HepG2 (cell line): Measurements from ENCODE around the gene C1QTNF9. TPM values are rescaled to one million over a fixed set of nuclear protein-coding genes. Genes with fewer than 3 reads are reported as not detected.

ENCODE experiments used
- ATAC-seq: fragments of 200-7000 bp; cut with Tn5 transposase; 3 replicates; pipeline ENCODE4 v1.9.1; 2020; ENCODE audit warnings: mild to moderate bottlenecking, moderate library complexity
- BruUV-seq: library from RNA; stranded (reverse); fragments of 400-500 nt; replicated peaks from 2 replicates; lab custom pipeline; 2021; lab: Mats Ljungman, UMichigan
- CTCF ChIA-PET: fragments of 300-600 bp; formaldehyde crosslinking; extraction: SDS; loops from one replicate; lab custom pipeline; 2021; ENCODE audit warnings: low total read pairs, inconsistent platforms, low intra/inter-chr PET ratio; lab: Yijun Ruan, JAX
- POLR2A ChIA-PET: fragments of 350-600 bp; sonication (Branson Sonifier 250); formaldehyde crosslinking; loops from one replicate; lab custom pipeline; 2020; ENCODE audit warnings: antibody characterized with exemption, inconsistent platforms; lab: Yijun Ruan, JAX
- DNase-seq: peaks from one replicate; pipeline ENCODE4 v3.0.0-alpha.2; 2015; ENCODE audit warnings: low spot score
- FAIRE-seq: peaks from 3 replicates; lab custom pipeline; 2011; peaks lifted over from hg19 to GRCh38; lab: Jason Lieb, UNC
- H2AFZ ChIP-seq: one replicate; pipeline ENCODE4 v1.6.1; 2011; ENCODE audit warnings: low read length, inconsistent platforms
- H3K27ac ChIP-seq: fragments of 300-600 bp; 3 replicates; pipeline ENCODE4 v1.8.0; 2011; ENCODE audit warnings: mixed run types, mild to moderate bottlenecking, mixed read lengths, low read length, inconsistent platforms; ENCODE audit not compliant: insufficient read depth; ENCODE audit errors: extremely low read length
- H3K27me3 ChIP-seq, 2 experiments: fragments of 200-600 bp in 1 of 2; 2 replicates in 1 of 2; 3 replicates in 1 of 2; pipeline versions ENCODE4 v1.6.0 to v1.8.0; 2011; ENCODE audit warnings: low read length in 2 of 2, mild to moderate bottlenecking in 2 of 2, moderate library complexity in 2 of 2, inconsistent platforms in 1 of 2; ENCODE audit not compliant: insufficient read depth in 2 of 2, control insufficient read depth in 1 of 2
- H3K36me3 ChIP-seq, 2 experiments: fragments of 200-600 bp in 1 of 2; replicated peaks in 1 of 2; 2 replicates in 1 of 2; 3 replicates in 1 of 2; pipeline versions ENCODE4 v1.5.1 to v1.8.0; 2011; ENCODE audit warnings: low read length in 2 of 2, inconsistent platforms in 1 of 2; ENCODE audit not compliant: insufficient read depth in 2 of 2, control insufficient read depth in 1 of 2
- H3K4me1 ChIP-seq: 2 replicates; pipeline ENCODE4 v1.5.1; 2012; ENCODE audit warnings: low read length, inconsistent platforms; ENCODE audit not compliant: insufficient read depth
- H3K4me2 ChIP-seq: 2 replicates; pipeline ENCODE4 v1.6.0; 2011; ENCODE audit warnings: low read depth, low read length, inconsistent platforms
- H3K4me3 ChIP-seq, 3 experiments: fragments of 200-600 bp in 1 of 3; sonication (generic), shearing (Covaris generic) in 1 of 3; replicated peaks in 1 of 3; 2 replicates each; pipeline ENCODE4 v1.5.1; 2011 to 2016; ENCODE audit warnings: low read length in 3 of 3, inconsistent platforms in 2 of 3, low read depth in 2 of 3, mild to moderate bottlenecking in 2 of 3, control low read depth in 1 of 3, mixed read lengths in 1 of 3; ENCODE audit not compliant: insufficient read depth in 1 of 3
- H3K79me2 ChIP-seq: one replicate; pipeline ENCODE4 v1.6.1; 2011; ENCODE audit warnings: low read length, inconsistent platforms; ENCODE audit not compliant: insufficient read depth
- H3K9ac ChIP-seq: 2 replicates; pipeline ENCODE4 v1.6.0; 2011; ENCODE audit warnings: mild to moderate bottlenecking, low read depth, low read length, inconsistent platforms; ENCODE audit not compliant: insufficient read depth
- H3K9me3 ChIP-seq: 2 replicates; pipeline ENCODE4 v1.5.1; 2012; ENCODE audit warnings: mild to moderate bottlenecking, low read length
- H4K20me1 ChIP-seq: 2 replicates; pipeline ENCODE4 v1.6.0; 2011; ENCODE audit warnings: inconsistent platforms, mild to moderate bottlenecking, low read length, moderate library complexity; ENCODE audit not compliant: insufficient read depth
- HMGA1 ChIP-seq: sonication (generic); formaldehyde crosslinking; conservative IDR thresholded peaks from 2 replicates; pipeline ENCODE4 v1.4.0; 2020; ENCODE audit warnings: missing genetic modification reagents
- HNF4A ChIP-seq: sonication (generic); formaldehyde crosslinking; IDR thresholded peaks from 2 replicates; pipeline ENCODE4 v1.4.0; 2020; ENCODE audit warnings: missing genetic modification reagents
- KLF13 ChIP-seq: sonication (generic); formaldehyde crosslinking; IDR thresholded peaks from 2 replicates; pipeline ENCODE4 v1.4.0; 2020; ENCODE audit warnings: mild to moderate bottlenecking, missing genetic modification reagents
- NR2F1 ChIP-seq, 2 experiments: fragments of 450-650 bp in 1 of 2; formaldehyde crosslinking in 1 of 2; IDR thresholded peaks; 2 replicates each; pipeline versions ENCODE4 v1.5.0 to v1.6.1; 2016 to 2020; ENCODE audit warnings: mild to moderate bottlenecking in 1 of 2, missing compliant biosample characterization in 1 of 2, missing genetic modification reagents in 1 of 2, moderate library complexity in 1 of 2
- ZNF263 ChIP-seq: sonication (generic); formaldehyde crosslinking; IDR thresholded peaks from 2 replicates; pipeline ENCODE4 v1.4.0; 2020; ENCODE audit warnings: missing genetic modification reagents
- ZNF367 ChIP-seq: sonication (generic); formaldehyde crosslinking; IDR thresholded peaks from 2 replicates; pipeline ENCODE4 v1.4.0; 2020; ENCODE audit warnings: missing genetic modification reagents, borderline replicate concordance
- ZNF460 ChIP-seq: sonication (generic); formaldehyde crosslinking; IDR thresholded peaks from 2 replicates; pipeline ENCODE4 v1.5.1; 2020; ENCODE audit warnings: missing genetic modification reagents, mild to moderate bottlenecking, borderline replicate concordance
- WGBS: methylation state at CpG from one replicate; pipeline ENCODE4 v1.1.6; 2017; ENCODE audit warnings: low lambda C conversion rate; 5-methylcytosine and 5-hydroxymethylcytosine counted together
- in situ Hi-C: cut with HindIII; loops from 2 replicates; pipeline ENCODE4 v1.10.0; 2017; ENCODE audit warnings: low pct_unique_long_range_greater_than_20kb; ENCODE audit not compliant: extremely low pct_ligation_motif_present
- intact Hi-C: fragments of 100-400 bp; cut with micrococcal nuclease; formaldehyde crosslinking; loops from one replicate; pipeline ENCODE4 v1.10.0; 2022; ENCODE audit not compliant: unreplicated experiment
- polyA plus RNA-seq, 8 experiments: library from polyadenylated mRNA; depleted of rRNA in 3 of 8; stranded (reverse) in 7 of 8; unstranded in 1 of 8; fragments of >200 nt; fragmentation: Illumina TruSeq in 4 of 8; extraction: Trizol in 4 of 8; gene quantifications; 2 replicates each; pipeline versions ENCODE4 v1.2.1 to v1.2.3, GENCODE V29; 2011 to 2016; ENCODE audit warnings: low read depth in 4 of 8, missing spikeins in 1 of 8, mixed read lengths in 1 of 8; ENCODE audit not compliant: insufficient read depth in 1 of 8
- total RNA-seq, 5 experiments: library from RNA; depleted of rRNA; stranded (reverse); fragments of >200 nt; fragmentation: Illumina TruSeq; extraction: Trizol; gene quantifications; 2 replicates each; pipeline ENCODE4 v1.2.3, GENCODE V29; 2016; ENCODE audit warnings: low read depth in 1 of 5
- TF ChIP-seq, protein P1 (sequence below): sonication (generic); formaldehyde crosslinking; IDR thresholded peaks from 2 replicates; pipeline ENCODE4 v1.5.0; 2020; ENCODE audit warnings: mild to moderate bottlenecking, missing genetic modification reagents

C1QTNF9 gene
- total and polyA plus RNA-seq, 2 of the 13 experiments (the other 11 are each of a cell fraction or from before 2014, with no cell fraction given): not detected

DNA sequence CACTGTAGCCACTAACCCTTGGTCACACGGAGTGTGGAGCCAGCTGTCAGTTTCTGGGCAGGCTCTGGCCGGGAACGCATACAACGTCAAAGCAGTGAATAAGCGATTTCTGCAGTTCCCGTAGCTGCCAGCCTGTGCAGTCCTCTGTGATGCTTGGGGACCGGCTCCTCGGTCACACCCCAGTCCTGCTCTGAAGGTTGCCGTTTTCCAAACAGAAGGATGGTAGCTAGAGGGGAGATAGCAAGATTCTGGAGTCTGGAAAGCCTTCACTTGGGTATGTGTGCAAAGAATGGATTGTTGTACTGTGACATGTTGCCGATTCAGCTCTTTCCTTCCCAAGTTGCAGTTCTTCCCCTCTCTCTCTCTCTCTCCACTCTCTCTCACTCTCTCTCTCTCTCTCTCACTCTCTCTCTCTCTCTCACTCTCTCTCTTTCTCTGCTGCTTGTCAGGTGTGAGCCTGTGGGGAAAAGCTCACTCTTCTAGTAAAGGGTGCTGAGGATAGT lies 38.7 kb upstream of the C1QTNF9 start (continued):
- TF ChIP-seq HMGA1: no peak
- peak; percentile 62 for TF ChIP-seq ZNF263 (CRISPR knock-in tag)
- TF ChIP-seq ZNF367 (CRISPR knock-in tag): no peak

DNA sequence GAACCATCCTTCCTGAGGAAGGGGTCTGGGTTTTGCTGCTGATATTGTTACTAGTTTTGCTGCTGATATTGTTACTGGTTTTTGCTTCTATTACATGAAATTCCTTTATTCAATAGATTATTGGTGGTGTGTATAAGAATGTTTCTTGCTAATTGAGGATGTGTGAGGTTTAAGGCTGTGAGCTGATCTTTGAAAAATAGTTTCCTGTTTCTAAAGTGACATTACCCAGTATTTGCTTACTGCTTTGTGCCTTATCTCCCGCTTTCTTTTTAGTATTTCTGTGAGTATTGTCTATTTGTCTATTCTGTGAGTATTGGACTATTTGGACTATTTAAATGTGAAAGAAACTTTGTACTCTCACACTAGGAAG lies 38.2 kb upstream of the C1QTNF9 start:
- CTCF ChIA-PET: no interaction called here

More for the DNA sequence above, 38.2 kb upstream of the C1QTNF9 start:
- Histone ChIP-seq H3K36me3 (peaks cover 2% of the 10 kb centered on the region in 2 experiments; a peak in 1 of 5 replicates), H3K9me3 (no peaks in the 10 kb centered on the region), H3K4me1 (peaks cover 34% of the 10 kb centered on the region), H3K27ac (peak overlapping the region; percentile 71), H4K20me1 (peaks cover 3% of the 10 kb centered on the region; the same call in 1 of the 2 replicates), H3K79me2 (peaks cover 6% of the 10 kb centered on the region), H2AFZ (no peak overlapping the region), H3K4me2 (peak overlapping the region; percentile 88), H3K9ac (peak overlapping the region; percentile 55), H3K27me3 (no peaks in the 10 kb centered on the region), H3K4me3 (peak overlapping the region; percentile 58 to 69 (median 61))
- ATAC-seq (no peak), FAIRE-seq (no peak), DNase-seq (no peak)
- WGBS: 5% methylated on average over 1 of the region's 1 CpG
- in situ Hi-C loops: no loop called here
- POLR2A ChIA-PET: interaction anchor here (1.0 kb wide), 1 partner anchor 111 kb away, joined by 3 read pairs; the partner anchor contains the start of gene SPATA13
- no TSS peak for BruUV-seq
- intact Hi-C loops: loop anchor here (1.0 kb wide), 1 partner anchor 8 kb away; no protein-coding TSS in a partner anchor
- TF ChIP-seq, protein P1, sequence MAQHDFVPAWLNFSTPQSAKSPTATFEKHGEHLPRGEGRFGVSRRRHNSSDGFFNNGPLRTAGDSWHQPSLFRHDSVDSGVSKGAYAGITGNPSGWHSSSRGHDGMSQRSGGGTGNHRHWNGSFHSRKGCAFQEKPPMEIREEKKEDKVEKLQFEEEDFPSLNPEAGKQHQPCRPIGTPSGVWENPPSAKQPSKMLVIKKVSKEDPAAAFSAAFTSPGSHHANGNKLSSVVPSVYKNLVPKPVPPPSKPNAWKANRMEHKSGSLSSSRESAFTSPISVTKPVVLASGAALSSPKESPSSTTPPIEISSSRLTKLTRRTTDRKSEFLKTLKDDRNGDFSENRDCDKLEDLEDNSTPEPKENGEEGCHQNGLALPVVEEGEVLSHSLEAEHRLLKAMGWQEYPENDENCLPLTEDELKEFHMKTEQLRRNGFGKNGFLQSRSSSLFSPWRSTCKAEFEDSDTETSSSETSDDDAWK: no peak
- TF ChIP-seq HNF4A (CRISPR knock-in tag) (0 out of 2 replicates have a peak, but pooled peaks have one; percentile 11), ZNF460 (CRISPR knock-in tag) (no peak), NR2F1 (CRISPR knock-in tag; IDR thresholded peaks at IDR 0.05) (no peak), KLF13 (CRISPR knock-in tag) (no peak)
